ENCODE measurements around the gene FAH. TPM values are rescaled to one million over a fixed set of nuclear protein-coding genes. Genes with fewer than 3 reads are reported as not detected.

Gene FAH
- total RNA-seq, 4 donors from 2014 or later: 5.4 to 29.0 (median 11.2) TPM

- Histone ChIP-seq H3K36me3 (no peaks in the 10 kb centered on the region), H3K27ac (no peak overlapping the region), H3K9me3 (no peaks in the 10 kb centered on the region), H3K4me3 (no peak overlapping the region), H3K4me1 (no peaks in the 10 kb centered on the region), H3K27me3 (no peaks in the 10 kb centered on the region)
- TF ChIP-seq POLR2A (IDR thresholded peaks at IDR 0.05): no peak
- no peak for TF ChIP-seq CTCF (IDR thresholded peaks at IDR 0.05)
- DNase-seq: no peak
- intact Hi-C loops (cut with DNase I; ENCODE audit: low total_unique reads): no loop called here
Measured at GRCh38 chr15:80180468-80180867, 27.7 kb downstream of the FAH start.

- DNase-seq: no peak
- H3K4me1 ChIP-seq: no peaks in the 10 kb centered on the region
- no peak overlapping the region for H3K27ac ChIP-seq
- no peaks in the 10 kb centered on the region for H3K27me3 ChIP-seq
- intact Hi-C loops (cut with DNase I; ENCODE audit: low total_unique reads): no loop called here
- H3K4me3 ChIP-seq: no peak overlapping the region
- H3K36me3 ChIP-seq: no peaks in the 10 kb centered on the region
- H3K9me3 ChIP-seq: no peaks in the 10 kb centered on the region
- TF ChIP-seq CTCF (IDR thresholded peaks at IDR 0.05) (no peak), POLR2A (IDR thresholded peaks at IDR 0.05) (no peak)
Measured at GRCh38 chr15:80180986-80181385, 28.2 kb downstream of the FAH start.

GRCh38 chr15:80182611-80183261 is 29.9 kb downstream of the FAH start:
- Histone ChIP-seq H3K36me3 (no peaks in the 10 kb centered on the region), H3K27ac (no peak overlapping the region)

GRCh38 chr15:80183306-80183705 is 30.5 kb downstream of the FAH start:
- H3K36me3 ChIP-seq: no peaks in the 10 kb centered on the region
- no peaks in the 10 kb centered on the region for H3K4me1 ChIP-seq
- no peak overlapping the region for H3K27ac ChIP-seq
- no peak for TF ChIP-seq POLR2A (IDR thresholded peaks at IDR 0.05)
- no peak for TF ChIP-seq CTCF (IDR thresholded peaks at IDR 0.05)
- no peaks in the 10 kb centered on the region for H3K9me3 ChIP-seq
- intact Hi-C loops (cut with DNase I; ENCODE audit: low total_unique reads): no loop called here
- H3K27me3 ChIP-seq: no peaks in the 10 kb centered on the region
- DNase-seq: no peak
- no peak overlapping the region for H3K4me3 ChIP-seq

More at GRCh38 chr15:80182611-80183261, 29.9 kb downstream of the FAH start:
- Histone ChIP-seq H3K27me3 (no peaks in the 10 kb centered on the region), H3K4me1 (no peaks in the 10 kb centered on the region), H3K4me3 (no peak overlapping the region), H3K9me3 (no peaks in the 10 kb centered on the region)
- TF ChIP-seq CTCF (IDR thresholded peaks at IDR 0.05) (no peak), POLR2A (IDR thresholded peaks at IDR 0.05) (no peak)
- intact Hi-C loops (cut with DNase I; ENCODE audit: low total_unique reads): no loop called here
- no peak for DNase-seq

- Histone ChIP-seq H3K36me3 (no peaks in the 10 kb centered on the region), H3K4me1 (no peaks in the 10 kb centered on the region), H3K9me3 (no peaks in the 10 kb centered on the region), H3K27me3 (no peaks in the 10 kb centered on the region), H3K27ac (no peak overlapping the region), H3K4me3 (no peak overlapping the region)
- no peak for DNase-seq
- intact Hi-C loops (cut with DNase I; ENCODE audit: low total_unique reads): no loop called here
- TF ChIP-seq CTCF (IDR thresholded peaks at IDR 0.05): no peak
- no peak for TF ChIP-seq POLR2A (IDR thresholded peaks at IDR 0.05)
Measured at GRCh38 chr15:80183886-80184285, 31.1 kb downstream of the FAH start.

Measured in uterus (tissue), 4 donors.